ENCODE results near the gene BEND7.

DNA sequence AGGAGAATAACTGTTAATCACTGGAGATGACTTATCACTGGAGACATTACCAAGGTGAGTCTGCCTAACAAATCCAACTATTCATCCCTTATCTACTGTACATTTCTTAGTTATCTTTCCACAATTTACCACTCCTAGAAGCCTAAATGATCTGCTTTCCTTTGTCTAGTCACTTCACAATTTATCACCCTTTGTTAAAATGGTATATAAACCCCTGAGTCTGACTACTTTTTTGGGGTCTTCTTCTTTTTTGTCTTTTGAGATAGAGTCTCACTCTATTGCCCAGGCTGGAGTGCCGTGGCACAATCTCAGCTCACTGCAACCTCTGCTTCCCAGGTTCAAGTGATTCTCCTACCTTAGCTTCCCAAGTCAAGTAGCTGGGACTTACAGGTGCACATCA lies 114.7 kb downstream of the BEND7 start:
- TF ChIP-seq, protein P1, sequence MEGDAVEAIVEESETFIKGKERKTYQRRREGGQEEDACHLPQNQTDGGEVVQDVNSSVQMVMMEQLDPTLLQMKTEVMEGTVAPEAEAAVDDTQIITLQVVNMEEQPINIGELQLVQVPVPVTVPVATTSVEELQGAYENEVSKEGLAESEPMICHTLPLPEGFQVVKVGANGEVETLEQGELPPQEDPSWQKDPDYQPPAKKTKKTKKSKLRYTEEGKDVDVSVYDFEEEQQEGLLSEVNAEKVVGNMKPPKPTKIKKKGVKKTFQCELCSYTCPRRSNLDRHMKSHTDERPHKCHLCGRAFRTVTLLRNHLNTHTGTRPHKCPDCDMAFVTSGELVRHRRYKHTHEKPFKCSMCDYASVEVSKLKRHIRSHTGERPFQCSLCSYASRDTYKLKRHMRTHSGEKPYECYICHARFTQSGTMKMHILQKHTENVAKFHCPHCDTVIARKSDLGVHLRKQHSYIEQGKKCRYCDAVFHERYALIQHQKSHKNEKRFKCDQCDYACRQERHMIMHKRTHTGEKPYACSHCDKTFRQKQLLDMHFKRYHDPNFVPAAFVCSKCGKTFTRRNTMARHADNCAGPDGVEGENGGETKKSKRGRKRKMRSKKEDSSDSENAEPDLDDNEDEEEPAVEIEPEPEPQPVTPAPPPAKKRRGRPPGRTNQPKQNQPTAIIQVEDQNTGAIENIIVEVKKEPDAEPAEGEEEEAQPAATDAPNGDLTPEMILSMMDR (IDR thresholded peaks at IDR 0.05; ENCODE audit: low read depth, low read length, poor library complexity, severe bottlenecking): no peak
- TF ChIP-seq EZH2phosphoT487 (IDR thresholded peaks at IDR 0.05; ENCODE audit: borderline replicate concordance, low read length): no peak
